Forelimb muscle (tissue), 1 donor: ENCODE data around the gene ALDH7A1. TPM values are rescaled to one million over a fixed set of nuclear protein-coding genes. Genes with fewer than 3 reads are reported as not detected.

Experiments used
- DNase-seq: peaks from one replicate; pipeline ENCODE4 v3.0.0-alpha.2; 2013; ENCODE audit warnings: low read depth
- polyA plus RNA-seq: library from polyadenylated mRNA; unstranded; fragments of 120-200 nt; gene quantifications from one replicate; pipeline ENCODE4 v1.2.1, GENCODE V29; 2013; ENCODE audit not compliant: insufficient read length

ALDH7A1 gene
- polyA plus RNA-seq, 1 donor: 48.5 TPM

- DNase-seq: no peak
Measured at GRCh38 chr5:126509339-126509738, 85.7 kb downstream of the ALDH7A1 start.

- no peak for DNase-seq
Measured at GRCh38 chr5:126508962-126509279, 86.1 kb downstream of the ALDH7A1 start.

GRCh38 chr5:126508251-126508961 lies 86.6 kb downstream of the ALDH7A1 start:
- DNase-seq: no peak

- no peak for DNase-seq
Measured at GRCh38 chr5:126506079-126506478, 88.9 kb downstream of the ALDH7A1 start.

GRCh38 chr5:126503602-126504104 lies 91.4 kb downstream of the ALDH7A1 start:
- DNase-seq: no peak

GRCh38 chr5:126501448-126501847 lies 93.6 kb downstream of the ALDH7A1 start:
- no peak for DNase-seq

- no peak for DNase-seq
Measured at GRCh38 chr5:126499853-126500342, 95.1 kb downstream of the ALDH7A1 start.

GRCh38 chr5:126499278-126499677 lies 95.7 kb downstream of the ALDH7A1 start:
- no peak for DNase-seq

- no peak for DNase-seq
Measured at GRCh38 chr5:126497506-126497905, 97.5 kb downstream of the ALDH7A1 start.

GRCh38 chr5:126494393-126494792 lies 100.6 kb downstream of the ALDH7A1 start:
- no peak for DNase-seq

- DNase-seq: no peak
Measured at GRCh38 chr5:126492939-126493338, 102.1 kb downstream of the ALDH7A1 start.

- no peak for DNase-seq
Measured at GRCh38 chr5:126490167-126490940, 104.7 kb downstream of the ALDH7A1 start.

GRCh38 chr5:126488443-126489065 lies 106.5 kb downstream of the ALDH7A1 start:
- DNase-seq: no peak

- DNase-seq: no peak
Measured at GRCh38 chr5:126487596-126487995, 107.4 kb downstream of the ALDH7A1 start.

- no peak for DNase-seq
Measured at GRCh38 chr5:126486332-126486731, 108.7 kb downstream of the ALDH7A1 start.

GRCh38 chr5:126484253-126484652 lies 110.8 kb downstream of the ALDH7A1 start:
- no peak for DNase-seq

- DNase-seq: no peak
Measured at GRCh38 chr5:126483156-126483555, 111.9 kb downstream of the ALDH7A1 start.

GRCh38 chr5:126482591-126482990 lies 112.4 kb downstream of the ALDH7A1 start:
- DNase-seq: no peak

GRCh38 chr5:126481243-126481642 lies 113.8 kb downstream of the ALDH7A1 start:
- DNase-seq: no peak
